GM12878 (cell line): ENCODE data around the gene SAPCD2. TPM values are rescaled to one million over a fixed set of nuclear protein-coding genes. Genes with fewer than 3 reads are reported as not detected.

ENCODE experiments used
- ATAC-seq: fragments of 200-7000 bp; cut with Tn5 transposase; 3 replicates; pipeline ENCODE4 v1.9.1; 2020; ENCODE audit warnings: mild to moderate bottlenecking, moderate library complexity
- BruUV-seq: library from RNA; stranded (reverse); fragments of 400-500 nt; replicated peaks from 2 replicates; lab custom pipeline; 2021; lab: Mats Ljungman, UMichigan
- CTCF ChIA-PET: fragments of 300-600 bp; sonication (Branson Sonifier 250); formaldehyde crosslinking; extraction: SDS; loops from one replicate; lab custom pipeline; 2021; ENCODE audit warnings: inconsistent platforms; lab: Yijun Ruan, JAX
- POLR2A ChIA-PET: fragments of 350-600 bp; formaldehyde crosslinking; extraction: SDS; loops from one replicate; lab custom pipeline; 2021; ENCODE audit warnings: inconsistent platforms; lab: Charles Lee
- RAD21 ChIA-PET: fragments of 300-600 bp; sonication (Branson Sonifier 250); formaldehyde crosslinking; loops from one replicate; lab custom pipeline; 2023; ENCODE audit warnings: antibody characterized with exemption; ENCODE audit not compliant: unreplicated experiment; lab: Charles Lee
- SMC1A ChIA-PET: fragments of 300-600 bp; sonication (Branson Sonifier 250); formaldehyde crosslinking; loops from one replicate; lab custom pipeline; 2023; ENCODE audit not compliant: unreplicated experiment, uncharacterized antibody; lab: Charles Lee
- DNase-seq: peaks from one replicate; pipeline ENCODE4 v3.0.0-alpha.2; 2011; ENCODE audit warnings: low read depth, low spot score
- FAIRE-seq: peaks from 3 replicates; lab custom pipeline; 2011; peaks lifted over from hg19 to GRCh38; lab: Jason Lieb, UNC
- H2AFZ ChIP-seq: 2 replicates; pipeline ENCODE4 v1.6.0; 2011; ENCODE audit warnings: low read depth, low read length, control low read depth; ENCODE audit not compliant: control insufficient read depth
- H3K27ac ChIP-seq: 2 replicates; pipeline ENCODE4 v1.5.1; 2011; ENCODE audit warnings: control low read depth; ENCODE audit not compliant: control insufficient read depth, insufficient read depth
- H3K27me3 ChIP-seq, 2 experiments: replicated peaks in 1 of 2; 2 replicates each; pipeline versions ENCODE4 v1.6.0 to v1.6.1; 2011; ENCODE audit warnings: low read length in 1 of 2; ENCODE audit not compliant: control insufficient read depth in 2 of 2, insufficient read depth in 2 of 2
- H3K36me3 ChIP-seq, 2 experiments: 2 replicates each; pipeline ENCODE4 v1.5.1; 2011; ENCODE audit warnings: low read length in 1 of 2; ENCODE audit not compliant: control insufficient read depth in 2 of 2, insufficient read depth in 2 of 2
- H3K4me1 ChIP-seq: 2 replicates; pipeline ENCODE4 v1.6.1; 2011; ENCODE audit warnings: mild to moderate bottlenecking, low read length, moderate library complexity, mixed read lengths; ENCODE audit not compliant: control insufficient read depth, insufficient read depth
- H3K4me2 ChIP-seq: 2 replicates; pipeline ENCODE4 v1.6.0; 2011; ENCODE audit warnings: control low read depth; ENCODE audit not compliant: control insufficient read depth, insufficient read depth
- H3K4me3 ChIP-seq: fragments of 200-600 bp; sonication (generic); 2 replicates; pipeline ENCODE4 v1.5.1; 2016
- H3K79me2 ChIP-seq: 2 replicates; pipeline ENCODE4 v1.6.0; 2011; ENCODE audit warnings: low read length; ENCODE audit not compliant: control insufficient read depth, insufficient read depth
- H3K9ac ChIP-seq: 2 replicates; pipeline ENCODE4 v1.8.0; 2011; ENCODE audit warnings: low read length, control low read depth, mixed read lengths; ENCODE audit not compliant: control insufficient read depth, insufficient read depth
- H3K9me3 ChIP-seq: replicated peaks from 3 replicates; pipeline ENCODE4 v1.5.1; 2011; ENCODE audit warnings: mild to moderate bottlenecking, low read length; ENCODE audit not compliant: control insufficient read depth, insufficient read depth
- H4K20me1 ChIP-seq: 2 replicates; pipeline ENCODE4 v1.6.0; 2011; ENCODE audit not compliant: control insufficient read depth, insufficient read depth
- BACH1 ChIP-seq: fragments of 450-650 bp; IDR thresholded peaks from 2 replicates; pipeline ENCODE4 v1.6.1; 2017; ENCODE audit warnings: mild to moderate bottlenecking, borderline replicate concordance
- IRF4 ChIP-seq: IDR thresholded peaks from 2 replicates; pipeline ENCODE4 v1.6.1; 2011; ENCODE audit warnings: low read depth, low read length
- KDM1A ChIP-seq: fragments of 200-600 bp; sonication (generic); IDR thresholded peaks from 2 replicates; pipeline ENCODE4 v1.6.1; 2016; ENCODE audit warnings: borderline replicate concordance
- MYB ChIP-seq: fragments of 150-350 bp; IDR thresholded peaks from 2 replicates; pipeline ENCODE4 v1.6.1; 2014; ENCODE audit warnings: mild to moderate bottlenecking, low read depth, low read length, borderline replicate concordance
- MYC ChIP-seq: IDR thresholded peaks from 2 replicates; pipeline ENCODE4 v1.6.1; 2011; ENCODE audit warnings: mild to moderate bottlenecking, low read length, moderate library complexity, inconsistent platforms; ENCODE audit not compliant: insufficient read depth, insufficient replicate concordance, insufficient read length, severe bottlenecking
- NFYA ChIP-seq: IDR thresholded peaks from 2 replicates; pipeline ENCODE4 v1.6.1; 2011; ENCODE audit warnings: low read depth, mild to moderate bottlenecking, low read length, improper control_type of control experiment, borderline replicate concordance
- NRF1 ChIP-seq: conservative IDR thresholded peaks from 2 replicates; pipeline ENCODE4 v1.6.1; 2011; ENCODE audit warnings: mild to moderate bottlenecking, low read depth, low read length, improper control_type of control experiment
- RCOR1 ChIP-seq: conservative IDR thresholded peaks from 2 replicates; pipeline ENCODE4 v1.6.1; 2012; ENCODE audit warnings: low read depth, low read length, improper control_type of control experiment
- RFX5 ChIP-seq: IDR thresholded peaks from 2 replicates; pipeline ENCODE4 v1.6.1; 2011; ENCODE audit warnings: low read depth, low read length, improper control_type of control experiment
- YY1 ChIP-seq: IDR thresholded peaks from 2 replicates; pipeline ENCODE4 v1.6.1; 2011; ENCODE audit warnings: low read depth, mild to moderate bottlenecking, low read length
- ZNF207 ChIP-seq: fragments of 450-650 bp; IDR thresholded peaks from 2 replicates; pipeline ENCODE4 v1.6.1; 2014; ENCODE audit warnings: antibody characterized with exemption, mild to moderate bottlenecking, borderline replicate concordance
- ZNF24 ChIP-seq: fragments of 450-650 bp; IDR thresholded peaks from 2 replicates; pipeline ENCODE4 v1.6.1; 2017; ENCODE audit warnings: antibody characterized with exemption, mild to moderate bottlenecking
- WGBS: methylation state at CpG from one replicate; pipeline ENCODE4 v1.1.6; 2016; ENCODE audit warnings: low lambda C conversion rate; ENCODE audit not compliant: insufficient replicate concordance, insufficient coverage; ENCODE audit errors: missing lambda C conversion rate; 5-methylcytosine and 5-hydroxymethylcytosine counted together
- in situ Hi-C: fragments of 300-500 bp; cut with MboI; formaldehyde crosslinking; loops from 9 replicates; pipeline ENCODE4 v1.14.3; 2018; ENCODE audit warnings: mixed read lengths
- intact Hi-C: fragments of 100-400 bp; cut with micrococcal nuclease; formaldehyde crosslinking; loops from one replicate; pipeline ENCODE4 v1.14.2; 2022; ENCODE audit not compliant: unreplicated experiment
- polyA plus RNA-seq, 11 experiments: library from polyadenylated mRNA; depleted of rRNA in 4 of 11; unstranded in 6 of 11; stranded (reverse) in 5 of 11; fragments of >200 nt; fragmentation: Nextera tagmentation in 4 of 11; fragmentation: Illumina TruSeq in 1 of 11; extraction: Ambion mirVana in 4 of 11; extraction: Trizol in 1 of 11; gene quantifications; 1 replicate in 1 of 11; 2 replicates in 10 of 11; pipeline versions ENCODE4 v1.2.1 to v1.2.3, GENCODE V29; 2011 to 2016; ENCODE audit warnings: inconsistent platforms in 2 of 11, missing spikeins in 2 of 11, low read depth in 1 of 11
- total RNA-seq, 4 experiments: library from RNA; depleted of rRNA in 3 of 4; stranded (reverse); fragments of >200 nt in 3 of 4; fragmentation: Illumina TruSeq in 1 of 4; extraction: Trizol in 1 of 4; gene quantifications; 2 replicates each; pipeline versions ENCODE4 v1.2.1 to v1.2.3, GENCODE V29; 2013 to 2021
- TF ChIP-seq, protein P1 (sequence below), 3 experiments: IDR thresholded peaks in 2 of 3; conservative IDR thresholded peaks in 1 of 3; 2 replicates each; pipeline ENCODE4 v1.5.1; 2011; ENCODE audit warnings: low read depth in 3 of 3, low read length in 3 of 3, mild to moderate bottlenecking in 3 of 3, control low read depth in 2 of 3, moderate library complexity in 2 of 3, inconsistent platforms in 1 of 3, mixed read lengths in 1 of 3; ENCODE audit not compliant: control insufficient read depth in 2 of 3, insufficient read depth in 1 of 3; ENCODE audit errors: extremely low read depth in 1 of 3
- TF ChIP-seq, protein P2 (sequence below): IDR thresholded peaks from 2 replicates; pipeline ENCODE4 v1.6.1; 2011; ENCODE audit warnings: low read depth, low read length, improper control_type of control experiment, borderline replicate concordance

The SAPCD2 gene
- total and polyA plus RNA-seq, 10 of the 15 experiments (the other 5 are each of a cell fraction or from before 2014, with no cell fraction given) = 1.6 to 35.2 (median 7.2) TPM

DNA sequence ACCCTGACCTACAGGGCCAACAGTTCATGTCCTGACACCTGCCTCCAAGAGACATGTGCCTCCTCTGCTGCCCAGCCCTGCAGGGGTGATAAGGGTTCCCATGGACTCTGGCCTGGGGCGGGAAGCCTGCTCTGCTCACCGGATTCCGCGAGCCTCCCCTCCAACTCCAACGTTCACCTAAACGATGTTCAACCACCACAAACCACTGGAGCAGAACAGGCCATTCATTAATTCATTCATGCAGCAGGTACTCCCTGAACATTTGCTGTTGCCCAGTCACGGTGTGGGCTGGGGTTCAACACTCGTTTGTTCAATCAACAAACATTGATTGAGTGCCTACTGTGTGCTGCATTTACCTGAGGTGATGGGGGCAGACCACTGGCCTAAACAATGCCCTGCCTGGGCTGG lies 3.6 kb upstream of the SAPCD2 start:
- intact Hi-C loops = no loop called here
- 74% methylated on average over 8 of the region's 8 CpGs for WGBS
- no peak overlapping the region for H3K4me3 ChIP-seq
- SMC1A ChIA-PET = interaction anchor here (1.0 kb wide), 1 partner anchor 22 kb away, joined by 5 read pairs; no protein-coding TSS in a partner anchor
- no peak for TF ChIP-seq MYB
- TF ChIP-seq ZNF24 = peak; percentile 50; the same call in 1 of the 2 replicates
- no peak for TF ChIP-seq RCOR1
- TF ChIP-seq, all 136 proteins: peak for 1
- BruUV-seq = no TSS peak
- ChIA-PET CTCF (no interaction called here), RAD21 (interaction anchor here (1.2 to 5.0 kb wide), 2 partner anchors 22 kb away, joined by 4 to 24 read pairs; no protein-coding TSS in a partner anchor), POLR2A (interaction anchor here (0.5 to 1.3 kb wide), 2 partner anchors 12 to 125 kb away, joined by 4 to 8 read pairs; partner anchors contain the start of gene MAN1B1)
- Histone ChIP-seq H3K9ac (no peak overlapping the region), H3K9me3 (no peaks in the 10 kb centered on the region), H4K20me1 (no peaks in the 10 kb centered on the region; the same call in 1 of the 2 replicates), H3K4me1 (peaks cover 30% of the 10 kb centered on the region), H3K4me2 (no peak overlapping the region), H3K27me3 (no peaks in the 10 kb centered on the region), H3K27ac (no peak overlapping the region), H2AFZ (no peak overlapping the region), H3K36me3 (no peaks in the 10 kb centered on the region; a peak in 1 of 4 replicates), H3K79me2 (peaks cover 13% of the 10 kb centered on the region)
- in situ Hi-C loops = no loop called here
- FAIRE-seq (no peak), DNase-seq (no peak), ATAC-seq (no peak)

DNA sequence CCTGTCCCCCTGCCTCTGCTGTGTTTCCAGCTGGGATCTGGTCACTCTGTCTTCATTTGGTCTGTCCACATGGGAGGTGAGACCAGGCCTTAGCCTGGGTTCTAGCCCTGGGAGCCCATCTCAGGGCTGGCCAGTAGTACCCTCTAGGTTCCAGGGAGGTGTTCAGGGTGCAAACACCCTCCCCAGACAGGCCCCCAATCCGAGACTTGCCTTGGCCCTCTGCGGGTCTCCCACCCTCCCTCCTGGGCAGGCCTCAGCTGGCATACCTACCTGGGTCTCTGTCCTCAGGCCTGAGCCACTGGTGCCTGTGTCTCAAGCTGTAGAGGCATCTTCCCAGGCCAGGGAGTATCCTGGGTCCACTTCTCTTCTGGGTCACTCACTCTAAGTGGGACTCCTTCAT lies 925 bp upstream of the SAPCD2 start:
- ATAC-seq (no peak), DNase-seq (no peak), FAIRE-seq (no peak)
- peak overlapping the region; percentile 69; the same call in 1 of the 2 replicates for H3K9ac ChIP-seq
- H3K27me3 ChIP-seq = no peaks in the 10 kb centered on the region
- H3K4me2 ChIP-seq = peak overlapping the region; percentile 98
- H4K20me1 ChIP-seq = no peaks in the 10 kb centered on the region
- H3K36me3 ChIP-seq = no peaks in the 10 kb centered on the region; a peak in 1 of 4 replicates
- ChIA-PET POLR2A (interaction anchor here (1.1 to 3.5 kb wide), 12 partner anchors 11 to 169 kb away, joined by 3 to 22 read pairs (median 4); partner anchors contain the start of genes CYSRT1, MAN1B1 and TUBB4B), RAD21 (interaction anchor here (1.2 to 5.0 kb wide), 7 partner anchors 11 to 283 kb away, joined by 3 to 24 read pairs (median 7); partner anchors contain the start of gene MAN1B1), CTCF (interaction anchor here (0.7 to 7.9 kb wide), 8 partner anchors 9 to 279 kb away, joined by 3 to 80 read pairs (median 13); partner anchors contain the start of gene MAN1B1), SMC1A (interaction anchor here (1.1 to 7.2 kb wide), 4 partner anchors 10 to 36 kb away, joined by 4 to 30 read pairs (median 7); partner anchors contain the start of gene MAN1B1)
- no peaks in the 10 kb centered on the region for H3K9me3 ChIP-seq
- H3K79me2 ChIP-seq = peaks cover 7% of the 10 kb centered on the region
- no TSS peak for BruUV-seq
- in situ Hi-C loops = no loop called here
- H3K27ac ChIP-seq = peak overlapping the region; percentile 70; the same call in 1 of the 2 replicates
- no peak overlapping the region for H2AFZ ChIP-seq
- peaks cover 33% of the 10 kb centered on the region for H3K4me1 ChIP-seq
- WGBS = 96% methylated on average over 2 of the region's 2 CpGs
- peak overlapping the region; percentile 72; the same call in 1 of the 2 replicates for H3K4me3 ChIP-seq
- intact Hi-C loops = no loop called here
- TF ChIP-seq NFYA = no peak
- no peak for TF ChIP-seq NRF1
- no peak for TF ChIP-seq YY1
- TF ChIP-seq, protein P1, sequence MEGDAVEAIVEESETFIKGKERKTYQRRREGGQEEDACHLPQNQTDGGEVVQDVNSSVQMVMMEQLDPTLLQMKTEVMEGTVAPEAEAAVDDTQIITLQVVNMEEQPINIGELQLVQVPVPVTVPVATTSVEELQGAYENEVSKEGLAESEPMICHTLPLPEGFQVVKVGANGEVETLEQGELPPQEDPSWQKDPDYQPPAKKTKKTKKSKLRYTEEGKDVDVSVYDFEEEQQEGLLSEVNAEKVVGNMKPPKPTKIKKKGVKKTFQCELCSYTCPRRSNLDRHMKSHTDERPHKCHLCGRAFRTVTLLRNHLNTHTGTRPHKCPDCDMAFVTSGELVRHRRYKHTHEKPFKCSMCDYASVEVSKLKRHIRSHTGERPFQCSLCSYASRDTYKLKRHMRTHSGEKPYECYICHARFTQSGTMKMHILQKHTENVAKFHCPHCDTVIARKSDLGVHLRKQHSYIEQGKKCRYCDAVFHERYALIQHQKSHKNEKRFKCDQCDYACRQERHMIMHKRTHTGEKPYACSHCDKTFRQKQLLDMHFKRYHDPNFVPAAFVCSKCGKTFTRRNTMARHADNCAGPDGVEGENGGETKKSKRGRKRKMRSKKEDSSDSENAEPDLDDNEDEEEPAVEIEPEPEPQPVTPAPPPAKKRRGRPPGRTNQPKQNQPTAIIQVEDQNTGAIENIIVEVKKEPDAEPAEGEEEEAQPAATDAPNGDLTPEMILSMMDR (IDR thresholded peaks at IDR 0.05 in 2 of 3, conservative IDR thresholded peaks at IDR 0.05 in 1 of 3; ENCODE audit: control insufficient read depth in 2 of 3, extremely low read depth in 1 of 3, insufficient read depth in 1 of 3, low read depth in 3 of 3, low read length in 3 of 3) = no peak
- no peak for TF ChIP-seq ZNF207
- no peak for TF ChIP-seq IRF4
- TF ChIP-seq, protein P2, sequence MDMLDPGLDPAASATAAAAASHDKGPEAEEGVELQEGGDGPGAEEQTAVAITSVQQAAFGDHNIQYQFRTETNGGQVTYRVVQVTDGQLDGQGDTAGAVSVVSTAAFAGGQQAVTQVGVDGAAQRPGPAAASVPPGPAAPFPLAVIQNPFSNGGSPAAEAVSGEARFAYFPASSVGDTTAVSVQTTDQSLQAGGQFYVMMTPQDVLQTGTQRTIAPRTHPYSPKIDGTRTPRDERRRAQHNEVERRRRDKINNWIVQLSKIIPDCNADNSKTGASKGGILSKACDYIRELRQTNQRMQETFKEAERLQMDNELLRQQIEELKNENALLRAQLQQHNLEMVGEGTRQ = no peak
- TF ChIP-seq KDM1A = no peak
- TF ChIP-seq BACH1 = no peak
- no peak for TF ChIP-seq RFX5
- TF ChIP-seq MYC = no peak
